Fibroblast of lung (primary cell): ENCODE data around the gene GOLGA6L1. TPM values are rescaled to one million over a fixed set of nuclear protein-coding genes. Genes with fewer than 3 reads are reported as not detected.
"Not testable (repeated sequence)": the region's sequence is repeated elsewhere in the genome, so short reads cannot be mapped to it uniquely, and the experiment has no call there.

Experiments
- DNase-seq, 2 donors: peaks; one replicate each; pipeline versions ENCODE4 v3.0.0 to v3.0.0-alpha.2; 2010; ENCODE audit warnings: low read depth in 2 of 2
- H2AFZ ChIP-seq: 2 replicates; pipeline ENCODE4 v1.5.1; 2012; ENCODE audit warnings: low read length, control low read depth, inconsistent platforms
- H3K27ac ChIP-seq: 2 replicates; pipeline ENCODE4 v1.5.1; 2011; ENCODE audit warnings: low read length, control low read depth; ENCODE audit not compliant: insufficient read depth
- H3K27me3 ChIP-seq: 2 replicates; pipeline ENCODE4 v1.5.1; 2011; ENCODE audit warnings: mild to moderate bottlenecking, low read length; ENCODE audit not compliant: control insufficient read depth, insufficient read depth
- H3K36me3 ChIP-seq: 2 replicates; pipeline ENCODE4 v1.5.1; 2011; ENCODE audit warnings: low read length; ENCODE audit not compliant: control insufficient read depth, insufficient read depth
- H3K4me1 ChIP-seq: 2 replicates; pipeline ENCODE4 v1.5.1; 2011; ENCODE audit warnings: low read length; ENCODE audit not compliant: control insufficient read depth, insufficient read depth; ENCODE audit errors: extremely low read depth
- H3K4me2 ChIP-seq: 2 replicates; pipeline ENCODE4 v1.5.1; 2011; ENCODE audit warnings: low read length, control low read depth; ENCODE audit not compliant: insufficient read depth; ENCODE audit errors: extremely low read depth
- H3K4me3 ChIP-seq, 4 experiments: fragments of 200-600 bp in 1 of 4; sonication (generic) in 1 of 4; replicated peaks in 1 of 4; 2 replicates each; pipeline ENCODE4 v1.5.1; 2011 to 2016; ENCODE audit warnings: low read length in 4 of 4, low read depth in 3 of 4, mild to moderate bottlenecking in 3 of 4, control low read depth in 2 of 4, inconsistent platforms in 1 of 4, mixed read lengths in 1 of 4; ENCODE audit not compliant: insufficient read depth in 1 of 4; ENCODE audit errors: control extremely low read depth in 1 of 4
- H3K79me2 ChIP-seq: 2 replicates; pipeline ENCODE4 v1.5.1; 2012; ENCODE audit warnings: mild to moderate bottlenecking, low read length, inconsistent platforms; ENCODE audit not compliant: control insufficient read depth, insufficient read depth
- H3K9ac ChIP-seq: 2 replicates; pipeline ENCODE4 v1.5.1; 2011; ENCODE audit warnings: mild to moderate bottlenecking, low read length, control low read depth; ENCODE audit not compliant: insufficient read depth
- H3K9me3 ChIP-seq: 2 replicates; pipeline ENCODE4 v1.5.1; 2012; ENCODE audit warnings: low read depth, low read length; ENCODE audit not compliant: control insufficient read depth, insufficient read depth
- H4K20me1 ChIP-seq: 2 replicates; pipeline ENCODE4 v1.5.1; 2011; ENCODE audit warnings: low read length; ENCODE audit not compliant: control insufficient read depth, insufficient read depth; ENCODE audit errors: extremely low read depth
- EZH2 ChIP-seq: IDR thresholded peaks from 2 replicates; pipeline ENCODE4 v1.5.1; 2012; ENCODE audit warnings: low read length, control low read depth, mild to moderate bottlenecking; ENCODE audit errors: missing control alignments
- polyA plus RNA-seq, 2 donors: library from polyadenylated mRNA; depleted of rRNA in 1 of 2; stranded (reverse) in 1 of 2; unstranded in 1 of 2; fragments of >200 nt; gene quantifications; 2 replicates each; pipeline ENCODE4 v1.2.1, GENCODE V29; 2011 to 2012; ENCODE audit warnings: missing spikeins in 1 of 2
- total RNA-seq: library from RNA; depleted of rRNA; stranded (reverse); fragments of >200 nt; gene quantifications from 2 replicates; pipeline ENCODE4 v1.2.1, GENCODE V29; 2014
- TF ChIP-seq, protein P1 (sequence below), 2 donors: IDR thresholded peaks in 1 of 2; conservative IDR thresholded peaks in 1 of 2; 1 replicate in 1 of 2; 2 replicates in 1 of 2; pipeline ENCODE4 v1.5.1; 2011 to 2012; ENCODE audit warnings: low read length in 2 of 2, control low read depth in 1 of 2, inconsistent platforms in 1 of 2, low read depth in 1 of 2, mild to moderate bottlenecking in 1 of 2

Gene GOLGA6L1
- total and polyA plus RNA-seq, 2 donors (not counting 1 experiment from before 2014, with no cell fraction given), result not detected

DNA sequence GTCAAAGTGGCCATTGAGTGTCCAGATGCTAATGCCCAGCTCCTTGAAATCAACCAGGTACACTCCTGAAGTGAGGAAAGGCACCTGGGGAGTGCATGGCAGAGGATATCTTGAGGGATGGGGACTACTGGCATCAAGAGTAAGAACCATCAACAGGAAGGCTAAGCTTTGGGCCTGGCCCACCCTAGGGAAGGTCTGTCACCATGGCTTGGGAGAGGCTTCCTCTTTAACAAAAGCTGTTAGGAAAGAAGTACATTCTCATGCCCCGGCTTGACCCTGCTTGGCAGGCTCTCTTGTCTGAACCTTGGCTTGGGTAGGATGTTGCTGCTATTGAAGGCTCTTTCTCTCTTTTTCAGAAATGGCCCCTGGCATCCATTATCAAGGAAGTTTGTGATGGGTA lies 53.5 kb downstream of the GOLGA6L1 start:
- Histone ChIP-seq H3K9me3 (no peaks in the 10 kb centered on the region), H3K4me2 (no peak overlapping the region), H3K27ac (no peak overlapping the region), H4K20me1 (no peaks in the 10 kb centered on the region), H3K27me3 (no peaks in the 10 kb centered on the region), H3K79me2 (no peaks in the 10 kb centered on the region), H3K9ac (no peak overlapping the region), H2AFZ (no peak overlapping the region), H3K36me3 (no peaks in the 10 kb centered on the region), H3K4me3 (no peak overlapping the region), H3K4me1 (no peaks in the 10 kb centered on the region)
- TF ChIP-seq, protein P1, sequence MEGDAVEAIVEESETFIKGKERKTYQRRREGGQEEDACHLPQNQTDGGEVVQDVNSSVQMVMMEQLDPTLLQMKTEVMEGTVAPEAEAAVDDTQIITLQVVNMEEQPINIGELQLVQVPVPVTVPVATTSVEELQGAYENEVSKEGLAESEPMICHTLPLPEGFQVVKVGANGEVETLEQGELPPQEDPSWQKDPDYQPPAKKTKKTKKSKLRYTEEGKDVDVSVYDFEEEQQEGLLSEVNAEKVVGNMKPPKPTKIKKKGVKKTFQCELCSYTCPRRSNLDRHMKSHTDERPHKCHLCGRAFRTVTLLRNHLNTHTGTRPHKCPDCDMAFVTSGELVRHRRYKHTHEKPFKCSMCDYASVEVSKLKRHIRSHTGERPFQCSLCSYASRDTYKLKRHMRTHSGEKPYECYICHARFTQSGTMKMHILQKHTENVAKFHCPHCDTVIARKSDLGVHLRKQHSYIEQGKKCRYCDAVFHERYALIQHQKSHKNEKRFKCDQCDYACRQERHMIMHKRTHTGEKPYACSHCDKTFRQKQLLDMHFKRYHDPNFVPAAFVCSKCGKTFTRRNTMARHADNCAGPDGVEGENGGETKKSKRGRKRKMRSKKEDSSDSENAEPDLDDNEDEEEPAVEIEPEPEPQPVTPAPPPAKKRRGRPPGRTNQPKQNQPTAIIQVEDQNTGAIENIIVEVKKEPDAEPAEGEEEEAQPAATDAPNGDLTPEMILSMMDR (conservative IDR thresholded peaks at IDR 0.05 in 1 of 2, IDR thresholded peaks at IDR 0.05 in 1 of 2; ENCODE audit: low read depth in 1 of 2, low read length in 2 of 2), result no peak
- no peak for TF ChIP-seq EZH2
- no peak for DNase-seq

DNA sequence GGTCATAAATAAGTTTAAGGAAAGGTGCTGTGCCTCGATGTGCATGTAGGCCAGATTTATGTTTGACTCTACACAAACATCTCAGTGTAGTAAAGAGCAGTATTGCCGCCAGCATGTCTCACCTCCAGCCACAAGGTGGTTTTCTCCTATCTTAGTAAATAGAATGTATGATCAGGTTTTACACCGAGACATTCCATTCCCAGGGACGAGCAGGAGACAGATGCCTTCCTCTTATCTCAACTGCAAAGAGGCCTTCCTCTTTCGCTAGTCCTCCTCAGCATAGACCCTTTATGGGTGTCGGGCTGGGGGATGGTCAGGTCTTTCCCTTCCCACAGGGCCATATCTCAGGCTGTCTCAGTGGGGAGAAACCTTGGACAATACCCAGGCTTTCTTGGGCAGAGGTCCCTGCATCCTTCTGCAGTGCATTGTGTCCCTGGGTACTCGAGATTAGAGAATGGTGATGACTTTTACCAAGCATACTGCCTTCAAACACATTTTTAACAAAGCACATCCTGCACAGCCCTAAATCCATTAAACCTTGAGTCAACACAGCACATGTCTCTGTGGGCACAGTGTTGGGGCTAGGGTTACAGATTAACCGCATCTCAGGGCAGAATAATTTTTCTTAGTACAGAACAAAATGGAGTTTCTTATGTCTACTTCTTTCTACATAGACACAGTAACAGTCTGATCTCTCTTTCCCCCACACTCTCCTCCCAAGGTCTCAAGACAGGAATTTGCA lies 54.5 kb downstream of the GOLGA6L1 start:
- not testable (repeated sequence) for H4K20me1 ChIP-seq, H3K79me2 ChIP-seq, H3K9me3 ChIP-seq, H3K27ac ChIP-seq, H3K4me3 ChIP-seq, H3K4me2 ChIP-seq, H2AFZ ChIP-seq, H3K4me1 ChIP-seq, H3K9ac ChIP-seq, H3K27me3 ChIP-seq, DNase-seq, H3K36me3 ChIP-seq

DNA sequence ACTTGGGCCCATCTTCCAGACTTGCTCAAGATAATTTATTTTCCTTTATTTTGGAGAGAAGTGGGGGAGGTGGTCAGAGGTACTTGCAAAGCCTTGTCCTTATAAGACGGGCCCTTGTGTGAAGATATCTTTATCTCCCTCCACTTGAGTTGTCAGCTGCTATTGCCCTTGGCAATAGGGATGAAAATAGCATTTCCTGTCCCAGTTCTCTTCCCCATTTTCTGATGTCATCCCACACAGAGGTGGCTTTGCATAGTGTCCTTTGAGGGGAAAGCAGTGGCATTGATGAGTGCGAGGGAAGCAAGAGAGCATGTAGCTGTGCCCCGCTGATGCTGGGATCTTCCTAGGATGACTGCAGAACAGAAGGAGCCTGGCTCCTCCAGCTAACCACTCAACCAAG lies 55.4 kb downstream of the GOLGA6L1 start:
- no peak overlapping the region for H3K4me3 ChIP-seq
- H3K4me2 ChIP-seq, result no peak overlapping the region
- H3K79me2 ChIP-seq, result no peaks in the 10 kb centered on the region
- no peaks in the 10 kb centered on the region for H3K9me3 ChIP-seq
- no peak overlapping the region for H3K27ac ChIP-seq
- DNase-seq, result no peak
- H2AFZ ChIP-seq, result no peak overlapping the region
- no peaks in the 10 kb centered on the region for H4K20me1 ChIP-seq
- H3K36me3 ChIP-seq, result no peaks in the 10 kb centered on the region
- H3K4me1 ChIP-seq, result no peaks in the 10 kb centered on the region
- no peak overlapping the region for H3K9ac ChIP-seq
- no peaks in the 10 kb centered on the region for H3K27me3 ChIP-seq
- TF ChIP-seq, protein P1 (conservative IDR thresholded peaks at IDR 0.05 in 1 of 2, IDR thresholded peaks at IDR 0.05 in 1 of 2; ENCODE audit: low read depth in 1 of 2, low read length in 2 of 2), result no peak
- no peak for TF ChIP-seq EZH2
